SK-N-MC (cell line): ENCODE data around the gene VPS11.

Experiments
- EZH2 ChIP-seq: fragments of 200-600 bp; sonication (generic); IDR thresholded peaks from one replicate; pipeline ENCODE4 v1.6.1; 2017; ENCODE audit warnings: antibody characterized with exemption
- FOXP2 ChIP-seq: optimal IDR thresholded peaks from 2 replicates; pipeline ENCODE3; 2011; ENCODE audit warnings: mild to moderate bottlenecking, moderate library complexity; ENCODE audit not compliant: insufficient read depth; ENCODE audit errors: extremely low read length, control extremely low read depth
- POLR2AphosphoS5 ChIP-seq: IDR thresholded peaks from 2 replicates; pipeline ENCODE4 v1.6.1; 2012; ENCODE audit warnings: mild to moderate bottlenecking, low read depth, low read length, borderline replicate concordance

- TF ChIP-seq EZH2 (no peak), POLR2AphosphoS5 (no peak), FOXP2 (no peak)
Observed at GRCh38 chr11:119110439-119110838, 42.8 kb downstream of the VPS11 start.
